SK-MEL-5 (cell line): ENCODE data around the gene CLPSL2. TPM values are rescaled to one million over a fixed set of nuclear protein-coding genes. Genes with fewer than 3 reads are reported as not detected.

Source experiments
- DNase-seq: peaks from one replicate; pipeline ENCODE4 v3.0.0-alpha.2; 2016; ENCODE audit warnings: low read depth, low spot score
- in situ Hi-C: cut with HindIII; loops from 2 replicates; pipeline ENCODE4 v1.10.0; 2016; ENCODE audit warnings: low sequenced_read_pairs, high pct_unique_total_duplicates, low pct_unique_long_range_greater_than_20kb
- total RNA-seq: library from RNA; depleted of rRNA; stranded (reverse); fragments of >200 nt; shearing (Covaris generic); gene quantifications from 2 replicates; pipeline ENCODE4 v1.2.3, GENCODE V29; 2014

The CLPSL2 gene
- total RNA-seq, 1 experiment from 2014 or later, result not detected

- no peak for DNase-seq
Measured at GRCh38 chr6:35777356-35778102, 1.1 kb downstream of the CLPSL2 start.

DNA sequence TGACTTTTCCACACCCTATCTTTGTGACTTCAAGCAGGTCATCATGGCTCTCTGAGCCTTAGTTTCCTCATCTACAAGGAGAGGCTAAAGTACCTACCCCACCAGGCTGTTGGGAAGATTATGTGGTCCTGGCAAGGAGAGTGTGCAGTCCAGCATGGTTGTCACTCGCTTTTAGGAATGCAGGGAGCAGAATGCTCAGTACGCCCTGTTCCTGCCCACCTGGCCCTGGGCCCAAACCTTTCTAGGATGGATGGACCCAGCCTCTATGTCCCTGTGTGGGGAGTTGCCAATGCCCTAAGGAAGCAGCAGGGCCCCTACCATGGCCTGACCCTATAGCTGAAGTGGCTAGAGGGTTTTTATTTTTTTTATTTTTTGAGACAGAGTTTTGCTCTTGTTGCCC is 2.0 kb downstream of the CLPSL2 start:
- in situ Hi-C loops, result no loop called here
- no peak for DNase-seq

More at GRCh38 chr6:35777356-35778102, 1.1 kb downstream of the CLPSL2 start:
- in situ Hi-C loops, result no loop called here

GRCh38 chr6:35780719-35781118 is 4.3 kb downstream of the CLPSL2 start, which contains the start of gene CLPSL1:
Gene CLPSL1 (plus strand): TSS chr6:35781019. CDS start chr6:35781111, 92 bp downstream.
- in situ Hi-C loops, result no loop called here

GRCh38 chr6:35781290-35781689 is 4.9 kb downstream of the CLPSL2 start:
- in situ Hi-C loops, result no loop called here
- no peak for DNase-seq

More at GRCh38 chr6:35780719-35781118, 4.3 kb downstream of the CLPSL2 start, which contains the start of gene CLPSL1:
- no peak for DNase-seq

GRCh38 chr6:35782424-35782823 is 6.0 kb downstream of the CLPSL2 start:
- in situ Hi-C loops, result no loop called here
- no peak for DNase-seq

DNA sequence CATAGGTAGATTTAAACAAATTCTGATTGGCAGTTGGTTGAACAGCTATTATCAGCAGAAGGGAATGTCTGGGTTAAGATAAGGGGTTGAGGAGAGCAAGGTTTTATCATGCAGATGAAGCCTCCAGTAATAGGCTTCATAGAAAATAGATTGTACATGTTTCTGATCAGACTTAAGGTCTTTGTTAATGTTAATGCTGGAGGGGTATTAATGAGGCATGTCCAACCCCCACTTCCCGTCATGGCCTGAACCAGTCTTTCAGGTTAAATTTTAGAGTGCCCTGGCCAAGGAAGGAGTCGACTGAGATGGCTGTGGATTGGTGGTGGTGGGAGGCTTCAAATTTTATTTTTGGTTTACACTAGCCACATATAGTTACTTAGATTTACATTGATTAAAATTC is 7.8 kb downstream of the CLPSL2 start:
- no peak for DNase-seq
- in situ Hi-C loops, result no loop called here

- no peak for DNase-seq
- in situ Hi-C loops, result no loop called here
Measured at GRCh38 chr6:35786272-35786671, 9.9 kb downstream of the CLPSL2 start.

- in situ Hi-C loops, result no loop called here
Measured at GRCh38 chr6:35786810-35787209, 10.4 kb downstream of the CLPSL2 start.

GRCh38 chr6:35787266-35788218 is 11.1 kb downstream of the CLPSL2 start:
- DNase-seq, result no peak
- in situ Hi-C loops, result no loop called here

More at GRCh38 chr6:35786810-35787209, 10.4 kb downstream of the CLPSL2 start:
- no peak for DNase-seq

DNA sequence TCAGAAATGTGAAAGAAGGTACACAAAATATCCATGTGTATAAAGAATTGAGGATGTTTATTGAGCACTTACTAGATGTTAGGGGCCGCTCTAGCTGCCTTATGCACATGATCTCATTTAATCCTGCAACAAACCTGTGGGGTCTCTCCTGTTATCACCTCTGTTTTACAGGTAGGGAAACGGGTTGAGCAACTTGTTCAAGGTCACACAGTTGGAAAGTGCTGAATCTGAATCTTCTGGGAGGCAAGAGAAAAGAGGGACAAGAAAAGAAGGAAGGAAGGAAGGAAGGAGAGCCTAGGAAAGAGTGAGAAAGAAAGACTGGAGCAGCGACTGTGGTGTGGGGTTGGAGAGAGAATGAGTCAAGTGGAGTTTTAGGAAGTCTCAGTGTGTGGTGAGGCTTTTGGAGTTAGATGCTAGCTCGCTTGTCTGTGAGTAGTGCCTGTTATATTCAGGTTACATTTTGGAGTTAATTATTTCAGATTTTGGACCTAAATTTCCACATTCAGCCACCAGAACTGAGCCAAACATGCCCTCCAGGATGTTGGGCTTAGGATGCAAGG is 12.1 kb downstream of the CLPSL2 start:
- in situ Hi-C loops, result no loop called here
- DNase-seq, result no peak

- in situ Hi-C loops, result no loop called here
- DNase-seq, result peak; percentile 60
Measured at GRCh38 chr6:35790683-35791082, 14.3 kb downstream of the CLPSL2 start.

DNA sequence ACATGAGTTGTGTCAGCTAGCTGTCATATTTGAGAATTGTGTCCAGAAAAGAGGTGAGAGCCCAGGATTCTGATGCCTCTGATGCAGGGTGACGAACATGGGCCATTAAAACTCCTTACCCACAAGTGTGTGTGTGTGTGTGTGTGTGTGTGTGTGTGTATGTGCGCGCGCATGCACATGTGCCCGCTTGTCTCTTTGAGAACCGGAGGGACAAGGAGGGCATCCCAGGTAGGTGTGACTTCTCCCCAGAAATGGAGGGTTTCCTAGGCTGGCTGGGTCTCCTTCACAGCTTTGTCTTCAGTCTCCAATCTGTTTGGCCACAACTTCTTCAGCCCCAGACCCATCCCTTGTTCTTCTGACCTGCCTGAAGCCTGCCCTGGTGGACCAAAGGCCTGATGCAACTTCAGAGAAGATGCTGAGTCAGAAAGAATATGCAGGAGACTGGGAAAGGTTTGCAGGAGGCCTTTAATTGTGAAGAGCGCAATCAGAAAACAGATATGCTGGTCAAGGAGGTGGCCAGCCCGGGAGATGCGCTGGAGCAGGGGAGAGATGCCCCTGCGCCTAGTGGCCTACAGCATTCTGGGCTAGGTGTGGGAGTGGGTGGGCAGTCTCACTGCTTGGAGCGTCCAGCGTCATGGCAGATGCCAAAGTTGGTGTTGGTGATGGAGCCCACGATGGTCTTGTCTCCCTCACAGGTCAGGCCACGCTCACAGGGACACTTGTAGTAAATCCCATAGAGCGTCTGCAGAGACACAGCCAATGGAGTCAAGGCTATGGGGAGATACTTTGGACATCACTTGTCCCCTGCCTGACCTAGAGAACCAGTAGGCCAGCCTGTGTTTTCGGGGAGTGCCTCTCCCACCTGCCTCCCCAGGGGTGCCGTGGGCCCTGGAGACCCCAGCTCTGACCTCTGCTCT is 18.4 kb downstream of the CLPSL2 start:
- no peak for DNase-seq
- in situ Hi-C loops, result no loop called here

DNA sequence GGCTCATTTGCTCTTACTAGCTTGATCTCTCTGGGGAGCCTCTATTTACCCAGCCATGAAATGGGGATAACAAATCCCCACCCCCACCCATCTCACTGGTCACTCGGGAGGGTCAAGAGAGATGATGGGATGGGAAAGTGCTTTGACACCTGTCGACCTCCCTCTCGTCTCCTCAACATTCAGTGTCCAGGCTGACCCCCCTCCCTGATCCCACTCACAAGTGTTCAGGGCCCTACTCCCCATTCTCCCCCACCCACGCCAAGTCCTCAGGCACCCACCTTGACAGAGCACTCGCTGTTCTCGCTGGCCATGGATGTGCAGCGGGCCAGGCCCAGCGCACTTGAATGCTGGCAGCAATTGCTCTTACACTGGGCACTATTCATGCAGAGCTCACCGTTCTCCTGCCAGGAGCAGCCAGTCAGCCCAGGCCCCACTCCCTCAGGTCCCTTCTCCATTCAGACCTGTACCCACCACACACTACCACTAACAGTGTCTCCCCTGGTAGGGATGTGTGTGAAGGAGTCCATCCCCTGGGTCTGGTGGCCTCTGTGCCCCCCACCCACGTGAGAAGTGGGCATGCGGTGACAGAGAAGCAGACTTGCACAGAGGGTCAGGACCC is 19.2 kb downstream of the CLPSL2 start:
- DNase-seq, result no peak
- in situ Hi-C loops, result no loop called here

- no peak for DNase-seq
- in situ Hi-C loops, result no loop called here
Measured at GRCh38 chr6:35796236-35796635, 19.8 kb downstream of the CLPSL2 start.

GRCh38 chr6:35797837-35798526 is 21.6 kb downstream of the CLPSL2 start:
- in situ Hi-C loops, result no loop called here
- no peak for DNase-seq

DNA sequence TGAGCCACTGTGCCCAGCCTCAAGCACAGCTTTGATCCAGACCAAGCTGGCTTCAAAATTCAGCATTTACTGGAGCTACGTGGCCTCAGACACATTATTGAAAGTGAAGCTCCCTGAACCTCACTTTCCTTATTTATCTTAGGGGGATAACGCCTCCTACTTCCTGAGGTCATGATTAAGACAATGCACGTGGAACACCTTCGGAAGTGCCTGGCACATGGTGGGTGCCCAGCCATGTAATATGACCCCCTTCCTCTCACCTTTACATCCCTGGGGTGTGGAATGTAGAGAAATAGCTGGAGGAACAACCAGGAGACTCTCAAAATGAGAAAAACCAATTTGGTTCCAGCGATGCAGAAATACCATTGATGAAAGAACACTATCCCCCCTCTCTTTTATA is 22.3 kb downstream of the CLPSL2 start:
- in situ Hi-C loops, result no loop called here
- no peak for DNase-seq
